Measurements from ENCODE around the gene SLC25A24.

GRCh38 chr1:108106775-108107174, 93.4 kb downstream of the SLC25A24 start:
- TF ChIP-seq CTCF (IDR thresholded peaks at IDR 0.05) (no peak), POLR2A (IDR thresholded peaks at IDR 0.05) (no peak)
